ENCODE measurements around the gene VENTX.
"Not testable (repeated sequence)": the region's sequence is repeated elsewhere in the genome, so short reads cannot be mapped to it uniquely, and the experiment has no call there.

The VENTX gene

DNA sequence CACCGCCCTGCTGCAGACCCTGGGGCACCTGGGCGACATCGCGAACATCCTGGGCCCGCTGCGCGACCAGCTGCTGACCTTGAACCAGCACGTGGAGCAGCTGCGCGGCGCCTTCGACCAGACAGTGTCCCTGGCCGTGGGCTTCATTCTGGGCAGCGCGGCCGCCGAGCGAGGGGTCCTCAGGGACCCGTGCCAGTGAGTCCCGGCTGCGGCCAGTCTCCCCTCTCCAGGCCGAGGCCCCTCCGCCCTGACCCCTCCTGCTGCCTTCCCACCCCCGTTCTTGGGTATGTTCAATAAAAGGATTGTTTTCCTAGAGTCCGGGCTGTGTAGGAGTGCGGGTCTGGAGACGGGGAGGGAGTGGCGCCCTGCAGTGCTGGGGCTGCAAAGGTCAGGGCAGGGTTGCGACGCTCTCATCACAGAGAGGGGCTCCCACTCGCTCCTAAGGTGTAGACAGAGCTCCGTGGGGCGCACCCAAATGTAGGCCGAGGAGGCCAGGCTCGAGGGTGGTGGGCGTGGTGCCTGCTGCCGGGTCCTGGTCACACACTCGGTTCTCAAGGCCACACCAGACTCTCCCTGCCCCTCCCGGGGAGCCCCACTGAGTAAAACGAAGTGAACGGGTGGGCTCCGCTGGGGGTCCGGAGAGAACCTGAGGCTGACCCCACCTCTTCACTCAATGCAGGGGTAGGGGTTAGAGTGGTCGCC is 6.3 kb upstream of the VENTX start:
- Histone ChIP-seq H3K27me3 (replicated peaks in 2 of 5; ENCODE audit: control insufficient read depth in 4 of 5, insufficient read depth in 5 of 5, low read length in 4 of 5) (peaks cover 0 to 91% (median 27%) of the 10 kb centered on the region in 5 experiments), H3K9me3 (ENCODE audit: control extremely low read depth in 1 of 5, control insufficient read depth in 4 of 5, insufficient read depth in 2 of 5, low read depth in 1 of 5, low read length in 4 of 5) (no peaks in the 10 kb centered on the region), H3K36me3 (ENCODE audit: control insufficient read depth in 4 of 4, insufficient read depth in 4 of 4, low read length in 3 of 4) (no peaks in the 10 kb centered on the region), H3K4me3 (ENCODE audit: control insufficient read depth in 1 of 7, extremely low read depth in 1 of 7, insufficient read depth in 4 of 7, low read depth in 2 of 7, low read length in 6 of 7) (no peak overlapping the region), H3K4me1 (ENCODE audit: control extremely low read depth in 1 of 4, control insufficient read depth in 4 of 4, insufficient read depth in 4 of 4, low read length in 3 of 4) (peaks cover 0 to 36% (median 22%) of the 10 kb centered on the region in 4 experiments), H3K27ac (ENCODE audit: insufficient read depth in 1 of 2, low read depth in 1 of 2, low read length in 2 of 2, poor library complexity in 1 of 2, severe bottlenecking in 2 of 2) (no peak overlapping the region)
- no peak for DNase-seq
- CTCF ChIA-PET = no interaction called here
- POLR2A ChIA-PET = no interaction called here
- WGBS (ENCODE audit: insufficient coverage) = 33% methylated on average over 38 of the region's 44 CpGs

DNA sequence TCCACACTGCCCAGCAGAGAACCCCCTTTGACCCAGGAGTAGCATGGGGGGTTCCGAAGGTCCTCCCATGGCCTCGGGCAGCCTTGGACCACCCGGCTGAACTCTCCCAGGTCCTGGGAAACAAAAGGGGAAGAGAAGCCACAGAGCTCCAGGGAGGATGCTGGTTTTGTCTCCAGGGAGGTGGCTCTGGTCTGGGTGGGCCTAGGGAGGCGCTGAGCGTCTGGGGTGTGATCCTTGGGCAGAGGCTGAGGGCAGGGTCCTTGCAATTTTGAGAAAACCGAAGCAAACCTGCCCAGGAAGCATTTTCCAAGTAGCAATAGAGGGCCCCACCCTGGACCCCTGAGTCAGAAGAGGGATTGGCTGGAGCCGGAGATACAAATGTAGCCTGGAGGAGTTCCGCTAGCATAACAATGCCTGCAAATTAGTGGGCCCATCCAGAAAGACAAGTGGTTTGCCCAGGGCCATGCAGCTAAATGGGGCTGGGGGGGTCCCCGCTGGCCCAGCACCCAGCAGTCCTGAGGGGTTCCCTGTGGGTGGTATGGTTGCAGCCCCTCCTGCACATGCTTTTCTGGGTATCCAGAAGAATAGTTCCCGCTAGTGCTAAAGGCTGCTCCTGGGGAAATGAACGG is 5.6 kb upstream of the VENTX start:
- H3K36me3 ChIP-seq (ENCODE audit: control insufficient read depth in 4 of 4, insufficient read depth in 4 of 4, low read length in 3 of 4) = no peaks in the 10 kb centered on the region
- ChIA-PET POLR2A (no interaction called here), CTCF (no interaction called here)
- WGBS (ENCODE audit: insufficient coverage) = 75% methylated on average over 11 of the region's 11 CpGs
- H3K9me3 ChIP-seq (ENCODE audit: control extremely low read depth in 1 of 5, control insufficient read depth in 4 of 5, insufficient read depth in 2 of 5, low read depth in 1 of 5, low read length in 4 of 5) = no peaks in the 10 kb centered on the region
- peaks cover 0 to 91% (median 23%) of the 10 kb centered on the region in 5 experiments for H3K27me3 ChIP-seq (replicated peaks in 2 of 5; ENCODE audit: control insufficient read depth in 4 of 5, insufficient read depth in 5 of 5, low read length in 4 of 5)
- H3K4me1 ChIP-seq (ENCODE audit: control extremely low read depth in 1 of 4, control insufficient read depth in 4 of 4, insufficient read depth in 4 of 4, low read length in 3 of 4) = peaks cover 0 to 37% (median 27%) of the 10 kb centered on the region in 4 experiments
- DNase-seq = no peak
- no peak overlapping the region for H3K27ac ChIP-seq (ENCODE audit: insufficient read depth in 1 of 2, low read depth in 1 of 2, low read length in 2 of 2, poor library complexity in 1 of 2, severe bottlenecking in 2 of 2)
- H3K4me3 ChIP-seq (ENCODE audit: control insufficient read depth in 1 of 7, extremely low read depth in 1 of 7, insufficient read depth in 4 of 7, low read depth in 2 of 7, low read length in 6 of 7) = no peak overlapping the region

DNA sequence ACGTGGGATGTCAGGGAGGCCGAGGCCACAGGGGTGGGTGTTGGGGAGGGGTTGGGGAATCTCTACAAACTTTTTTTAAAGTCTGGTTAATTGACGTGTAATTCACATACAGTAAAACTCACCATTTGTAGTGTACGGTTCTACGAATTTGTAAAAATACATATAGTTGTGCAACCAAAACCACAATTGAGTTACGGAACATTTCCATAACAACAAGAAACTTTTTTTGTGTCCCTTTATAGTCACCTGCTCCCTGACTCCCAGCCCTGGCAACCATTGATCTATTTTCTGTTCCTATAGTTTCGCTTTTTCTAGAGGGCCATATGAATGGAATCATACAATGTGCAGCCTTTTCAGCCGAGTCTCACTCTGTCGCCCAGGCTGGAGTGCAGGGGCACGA is 2.9 kb upstream of the VENTX start:
- peak overlapping the region in 1 of 7 experiments; percentile 52 for H3K4me3 ChIP-seq (ENCODE audit: control insufficient read depth in 1 of 7, extremely low read depth in 1 of 7, insufficient read depth in 4 of 7, low read depth in 2 of 7, low read length in 6 of 7)

DNA sequence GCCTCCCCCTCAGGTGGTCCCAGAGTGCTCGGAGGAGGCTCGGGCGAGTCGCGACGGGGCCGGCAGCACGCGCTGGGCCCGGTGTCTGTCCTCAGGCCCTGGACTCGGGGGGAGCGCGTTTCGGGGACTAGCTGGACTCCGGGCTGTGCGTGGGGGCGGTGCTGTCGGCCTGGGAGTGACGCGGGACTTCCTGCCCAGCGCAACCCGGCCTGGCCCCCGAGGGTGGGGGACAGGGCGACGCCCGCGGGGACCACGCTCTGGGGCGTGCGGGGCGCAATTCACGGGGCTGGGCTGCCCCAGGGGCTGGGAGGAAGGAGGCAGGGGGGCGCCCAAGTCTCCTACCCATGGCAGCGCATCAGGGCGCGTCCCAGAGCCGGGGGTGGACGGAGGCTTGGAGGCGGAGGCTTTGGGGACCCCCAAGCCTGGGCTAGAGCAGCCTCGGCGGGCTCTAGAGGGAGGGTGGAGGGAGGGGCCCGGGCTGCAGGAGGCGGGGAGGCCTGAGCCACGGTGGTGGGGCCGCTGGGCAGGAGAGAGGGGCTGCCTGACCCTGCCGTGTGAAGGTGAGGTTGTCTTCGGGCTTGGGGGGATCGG is 2.3 kb upstream of the VENTX start:
- Histone ChIP-seq H3K4me1 (ENCODE audit: control extremely low read depth in 1 of 4, control insufficient read depth in 4 of 4, insufficient read depth in 4 of 4, low read length in 3 of 4) (peaks cover 0 to 43% (median 34%) of the 10 kb centered on the region in 4 experiments), H3K4me3 (ENCODE audit: control insufficient read depth in 1 of 7, extremely low read depth in 1 of 7, insufficient read depth in 4 of 7, low read depth in 2 of 7, low read length in 6 of 7) (peak overlapping the region in 2 of 7 experiments; percentile 36 to 52), H3K27me3 (replicated peaks in 2 of 5; ENCODE audit: control insufficient read depth in 4 of 5, insufficient read depth in 5 of 5, low read length in 4 of 5) (peaks cover 0 to 83% (median 17%) of the 10 kb centered on the region in 5 experiments), H3K27ac (ENCODE audit: insufficient read depth in 1 of 2, low read depth in 1 of 2, low read length in 2 of 2, poor library complexity in 1 of 2, severe bottlenecking in 2 of 2) (no peak overlapping the region), H3K36me3 (ENCODE audit: control insufficient read depth in 4 of 4, insufficient read depth in 4 of 4, low read length in 3 of 4) (no peaks in the 10 kb centered on the region), H3K9me3 (ENCODE audit: control extremely low read depth in 1 of 5, control insufficient read depth in 4 of 5, insufficient read depth in 2 of 5, low read depth in 1 of 5, low read length in 4 of 5) (no peaks in the 10 kb centered on the region)
- ChIA-PET CTCF (no interaction called here), POLR2A (no interaction called here)
- peak in 1 of 3 donors; percentile 26 for DNase-seq
- WGBS (ENCODE audit: insufficient coverage) = 2% methylated on average over 32 of the region's 48 CpGs

More for the DNA sequence above, 2.9 kb upstream of the VENTX start:
- H3K36me3 ChIP-seq (ENCODE audit: control insufficient read depth in 4 of 4, insufficient read depth in 4 of 4, low read length in 3 of 4); POLR2A ChIA-PET; H3K27ac ChIP-seq (ENCODE audit: insufficient read depth in 1 of 2, low read depth in 1 of 2, low read length in 2 of 2, poor library complexity in 1 of 2, severe bottlenecking in 2 of 2); H3K9me3 ChIP-seq (ENCODE audit: control extremely low read depth in 1 of 5, control insufficient read depth in 4 of 5, insufficient read depth in 2 of 5, low read depth in 1 of 5, low read length in 4 of 5): not testable (repeated sequence)
- Histone ChIP-seq H3K27me3 (replicated peaks in 2 of 5; ENCODE audit: control insufficient read depth in 4 of 5, insufficient read depth in 5 of 5, low read length in 4 of 5) (peaks cover 0 to 87% (median 17%) of the 10 kb centered on the region in 5 experiments), H3K4me1 (ENCODE audit: control extremely low read depth in 1 of 4, control insufficient read depth in 4 of 4, insufficient read depth in 4 of 4, low read length in 3 of 4) (peaks cover 0 to 41% (median 32%) of the 10 kb centered on the region in 4 experiments)
- CTCF ChIA-PET = interaction anchor here (1.4 kb wide), 1 partner anchor 24 kb away, joined by 6 read pairs; no protein-coding TSS in a partner anchor
- peak in 1 of 3 donors; percentile 33 for DNase-seq
- 0% methylated on average over 1 of the region's 10 CpGs for WGBS (ENCODE audit: insufficient coverage)

DNA sequence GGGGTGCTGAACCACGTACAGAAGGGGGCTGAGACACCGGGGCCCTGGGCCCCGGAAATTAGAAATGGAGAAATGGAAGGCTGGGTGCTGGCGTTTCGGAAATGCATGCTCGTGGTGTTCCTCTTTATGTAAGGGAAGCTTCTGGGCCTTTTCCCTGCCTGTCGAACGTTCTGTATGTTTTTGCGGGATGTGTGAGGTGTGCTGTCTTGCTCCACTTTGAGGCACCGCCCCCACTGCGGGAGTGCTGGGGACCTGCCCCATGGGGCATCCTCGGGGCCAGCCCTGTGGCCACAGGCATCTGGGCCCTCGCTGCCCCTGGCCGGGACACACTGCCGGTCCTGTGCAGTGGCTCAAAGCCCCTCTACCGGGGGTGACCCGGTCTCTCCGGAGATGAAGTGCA is 1.7 kb upstream of the VENTX start:
- WGBS (ENCODE audit: insufficient coverage) = 1% methylated on average over 11 of the region's 18 CpGs
- DNase-seq = peak in 1 of 3 donors; percentile 26
- Histone ChIP-seq H3K9me3 (ENCODE audit: control extremely low read depth in 1 of 5, control insufficient read depth in 4 of 5, insufficient read depth in 2 of 5, low read depth in 1 of 5, low read length in 4 of 5) (no peaks in the 10 kb centered on the region), H3K27me3 (replicated peaks in 2 of 5; ENCODE audit: control insufficient read depth in 4 of 5, insufficient read depth in 5 of 5, low read length in 4 of 5) (peaks cover 0 to 78% (median 17%) of the 10 kb centered on the region in 5 experiments), H3K27ac (ENCODE audit: insufficient read depth in 1 of 2, low read depth in 1 of 2, low read length in 2 of 2, poor library complexity in 1 of 2, severe bottlenecking in 2 of 2) (no peak overlapping the region), H3K4me3 (ENCODE audit: control insufficient read depth in 1 of 7, extremely low read depth in 1 of 7, insufficient read depth in 4 of 7, low read depth in 2 of 7, low read length in 6 of 7) (peak overlapping the region in 3 of 7 experiments; percentile 19 to 49 (median 23)), H3K4me1 (ENCODE audit: control extremely low read depth in 1 of 4, control insufficient read depth in 4 of 4, insufficient read depth in 4 of 4, low read length in 3 of 4) (peaks cover 0 to 42% (median 32%) of the 10 kb centered on the region in 4 experiments), H3K36me3 (ENCODE audit: control insufficient read depth in 4 of 4, insufficient read depth in 4 of 4, low read length in 3 of 4) (no peaks in the 10 kb centered on the region)
- POLR2A ChIA-PET = no interaction called here
- CTCF ChIA-PET = no interaction called here

DNA sequence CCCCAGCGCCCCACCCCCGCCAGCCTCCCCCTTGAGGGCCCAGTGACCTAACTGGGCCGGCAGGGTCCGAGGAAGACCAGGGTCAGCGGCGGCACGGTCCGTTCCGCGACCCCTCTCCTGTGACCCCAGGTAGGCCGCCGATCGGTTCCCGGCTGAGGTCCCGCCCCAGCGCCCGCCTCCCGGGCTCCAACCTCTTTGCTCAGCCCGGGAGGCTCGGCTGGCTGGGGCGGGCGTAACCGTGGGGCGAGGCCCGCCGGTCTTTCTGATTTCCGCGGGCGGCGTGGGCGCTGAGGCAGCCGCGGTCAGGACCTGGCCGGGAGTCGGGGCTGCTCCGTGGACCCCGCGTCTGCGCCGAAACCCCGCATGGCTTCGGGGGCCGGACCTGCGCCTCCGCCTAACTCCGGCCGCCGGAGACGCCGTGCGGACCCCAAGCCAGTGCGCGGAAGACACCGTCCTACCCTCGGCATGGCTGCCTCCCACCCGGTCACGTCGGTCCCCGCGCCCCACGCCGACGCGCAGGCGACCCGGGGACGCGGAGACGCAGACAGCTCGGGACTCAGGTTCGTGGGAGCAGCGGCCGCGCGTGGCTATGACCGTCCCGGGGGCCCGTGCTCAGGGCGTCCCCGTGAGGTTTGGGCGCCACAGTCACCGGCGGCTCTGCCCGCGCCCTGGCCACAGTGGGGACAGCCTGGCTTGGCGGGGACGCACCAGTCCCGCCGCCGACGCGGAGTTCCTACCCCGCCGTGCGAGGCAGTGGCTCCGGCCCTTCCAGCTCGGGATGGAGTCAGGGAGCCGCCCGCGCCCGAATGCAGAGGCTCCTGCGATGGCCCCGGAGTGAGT is 1.0 kb upstream of the VENTX start:
- peaks cover 0 to 71% (median 17%) of the 10 kb centered on the region in 5 experiments for H3K27me3 ChIP-seq (replicated peaks in 2 of 5; ENCODE audit: control insufficient read depth in 4 of 5, insufficient read depth in 5 of 5, low read length in 4 of 5)
- CTCF ChIA-PET = no interaction called here
- H3K4me3 ChIP-seq (ENCODE audit: control insufficient read depth in 1 of 7, extremely low read depth in 1 of 7, insufficient read depth in 4 of 7, low read depth in 2 of 7, low read length in 6 of 7) = peak overlapping the region in 5 of 7 experiments; percentile 17 to 61 (median 33)

More for the DNA sequence above, 1.0 kb upstream of the VENTX start:
- H3K9me3 ChIP-seq (ENCODE audit: control extremely low read depth in 1 of 5, control insufficient read depth in 4 of 5, insufficient read depth in 2 of 5, low read depth in 1 of 5, low read length in 4 of 5) = no peaks in the 10 kb centered on the region
- H3K36me3 ChIP-seq (ENCODE audit: control insufficient read depth in 4 of 4, insufficient read depth in 4 of 4, low read length in 3 of 4) = no peaks in the 10 kb centered on the region
- peaks cover 0 to 49% (median 37%) of the 10 kb centered on the region in 4 experiments for H3K4me1 ChIP-seq (ENCODE audit: control extremely low read depth in 1 of 4, control insufficient read depth in 4 of 4, insufficient read depth in 4 of 4, low read length in 3 of 4)
- WGBS (ENCODE audit: insufficient coverage) = 1% methylated on average over 82 of the region's 103 CpGs
- POLR2A ChIA-PET = no interaction called here
- DNase-seq = peak in 1 of 3 donors; percentile 23
- no peak overlapping the region for H3K27ac ChIP-seq (ENCODE audit: insufficient read depth in 1 of 2, low read depth in 1 of 2, low read length in 2 of 2, poor library complexity in 1 of 2, severe bottlenecking in 2 of 2)
